ENCODE data around the gene CORO2B.
A peak's percentile ranks its signal among the peaks of the same experiment; 100 is the strongest.

The CORO2B gene

DNA sequence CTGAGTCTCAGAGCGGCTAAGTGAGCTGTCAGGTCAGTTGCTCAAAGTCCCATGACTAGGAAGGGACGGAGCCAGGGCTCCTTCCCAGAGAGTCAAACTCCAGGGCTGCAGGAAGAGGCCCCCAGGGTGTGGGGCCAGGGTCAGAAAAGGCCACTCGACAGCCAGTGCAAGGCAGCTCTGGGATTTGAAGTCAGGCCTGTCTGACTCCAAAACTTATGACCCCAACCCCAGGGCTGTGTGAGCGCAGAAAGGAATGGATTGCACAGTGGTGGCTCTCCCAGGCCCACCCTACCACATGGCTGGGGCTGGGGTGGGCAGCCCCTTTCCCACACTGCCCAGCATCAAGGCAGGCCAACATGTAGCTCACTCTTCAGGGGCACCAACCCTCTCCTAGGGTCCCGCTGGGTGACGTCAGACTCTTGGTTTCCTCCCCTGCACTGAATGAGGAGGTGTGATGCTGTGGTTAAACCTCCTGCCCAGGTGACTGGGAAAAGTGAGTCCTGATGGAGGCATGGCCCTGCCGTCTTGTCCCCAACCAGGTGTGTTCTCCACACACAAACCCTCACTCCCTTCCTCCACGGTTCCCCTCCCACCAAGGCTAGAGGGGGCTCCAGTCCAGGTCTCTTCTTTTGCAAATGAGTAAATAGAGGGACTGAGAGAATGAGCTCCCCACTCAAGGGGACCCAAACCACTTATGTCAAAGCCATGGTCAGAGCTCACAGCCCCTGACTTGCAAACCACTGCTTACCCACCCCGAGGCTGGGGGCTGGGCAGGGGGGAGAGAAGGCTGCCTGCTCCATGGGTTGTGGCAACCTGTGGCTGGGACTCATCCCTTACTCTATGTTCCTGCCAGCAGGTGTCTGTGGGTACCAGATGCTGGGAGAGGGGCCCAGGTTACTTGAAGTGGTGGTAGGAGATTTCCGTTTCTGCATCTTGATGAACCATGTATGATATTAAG lies 23.8 kb upstream of the CORO2B start:
- no peak for DNase-seq (ENCODE audit: low read depth in 3 of 3)

DNA sequence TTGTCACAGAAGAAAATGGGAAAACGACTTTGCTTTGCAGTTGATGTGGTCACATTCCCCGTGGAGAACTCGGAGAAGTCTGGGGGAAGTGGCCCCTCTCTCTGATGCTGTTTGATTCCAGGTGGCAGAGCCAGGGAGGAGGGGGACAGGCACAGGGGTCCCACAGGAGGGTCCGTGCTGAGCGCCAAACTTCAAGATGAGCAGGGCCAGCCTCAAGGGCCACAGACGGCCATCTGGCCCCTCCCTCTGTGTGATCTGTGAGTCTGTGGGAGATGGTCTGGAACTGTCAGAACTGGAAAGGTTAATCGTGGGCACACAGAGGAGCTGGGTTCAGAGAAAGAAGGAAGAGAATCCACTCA lies 23.1 kb upstream of the CORO2B start:
- no peak for DNase-seq (ENCODE audit: low read depth in 3 of 3)

DNA sequence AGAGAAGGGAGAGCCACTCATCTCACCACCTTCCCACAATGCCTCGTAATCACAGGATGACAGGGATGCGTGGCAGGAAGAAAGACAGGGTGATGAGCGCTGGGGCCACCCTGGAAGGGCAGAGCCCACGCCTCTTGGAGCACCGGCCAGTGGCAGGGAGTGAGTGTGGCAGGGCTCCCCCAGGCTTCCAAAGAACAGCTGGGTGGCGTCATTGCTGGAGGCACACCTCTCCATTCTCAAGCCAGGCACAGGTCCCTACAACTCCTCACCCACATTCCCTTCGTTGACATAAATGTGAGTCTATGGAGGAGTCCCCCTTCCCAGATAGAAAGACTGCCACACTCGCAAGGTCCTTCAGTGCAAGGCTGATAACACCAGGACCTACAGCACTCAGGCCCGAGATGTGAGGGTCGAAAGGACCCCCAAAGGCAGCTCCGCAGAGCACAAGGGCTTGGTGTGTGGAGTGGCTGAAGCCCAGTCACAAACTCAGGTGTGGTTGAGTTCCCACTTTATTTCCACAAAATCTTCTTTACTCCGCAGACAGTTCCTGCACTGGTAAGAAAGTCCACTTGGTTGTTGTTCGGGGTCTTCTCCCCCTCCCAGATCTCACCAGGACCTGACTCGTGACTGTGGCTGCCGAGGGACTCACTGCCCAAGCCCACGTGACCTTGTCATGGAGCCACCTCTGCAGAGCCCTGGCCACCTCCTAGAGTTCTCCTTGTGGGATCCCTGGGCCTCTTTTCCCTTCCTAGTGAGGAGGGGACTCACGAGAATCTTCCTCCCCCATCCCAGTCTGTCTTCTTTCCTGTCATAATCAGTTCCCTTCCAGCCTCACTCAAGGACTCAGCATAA lies 22.4 kb upstream of the CORO2B start:
- no peak for DNase-seq (ENCODE audit: low read depth in 3 of 3)

DNA sequence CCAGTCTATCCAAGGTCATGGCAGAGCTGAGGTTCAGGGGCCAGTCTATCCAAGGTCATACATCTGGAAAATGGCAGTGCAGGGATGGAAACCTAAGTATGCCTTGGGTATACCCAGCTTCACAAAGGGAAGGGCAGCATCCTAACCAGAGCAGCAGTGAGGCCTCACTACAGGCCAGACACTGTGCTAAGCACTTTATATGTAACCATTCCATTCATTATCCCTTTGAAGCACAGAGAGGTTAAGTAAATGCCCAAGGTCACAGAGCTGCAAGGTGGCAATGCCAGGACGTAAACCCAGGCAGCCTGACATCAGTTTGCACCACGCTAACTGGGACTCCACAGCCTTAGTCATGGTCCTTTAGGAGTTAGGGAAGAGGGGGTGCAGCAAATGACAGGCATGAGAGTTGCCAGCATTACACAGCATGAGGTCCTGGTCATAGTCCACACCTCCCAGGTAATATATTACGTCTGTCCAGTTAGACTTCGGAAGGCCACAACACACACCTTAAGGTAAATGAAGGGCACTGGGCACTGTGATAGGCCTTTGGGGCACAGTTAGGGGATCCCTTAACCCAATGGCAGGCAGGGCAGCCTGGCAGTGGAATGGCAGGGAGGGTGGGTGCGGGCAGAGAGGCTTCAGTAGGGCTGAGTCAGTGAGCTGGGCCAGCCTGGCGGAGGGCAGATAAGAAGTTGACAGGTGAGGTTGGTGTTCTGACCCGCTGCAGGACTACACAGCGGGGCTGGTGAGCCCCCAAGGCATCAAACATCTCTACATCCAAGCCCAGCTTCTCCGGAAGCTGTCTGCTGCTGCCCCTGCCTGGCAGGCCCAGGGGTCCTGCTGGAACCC lies 21.1 kb upstream of the CORO2B start:
- no peak for DNase-seq (ENCODE audit: low read depth in 3 of 3)

DNA sequence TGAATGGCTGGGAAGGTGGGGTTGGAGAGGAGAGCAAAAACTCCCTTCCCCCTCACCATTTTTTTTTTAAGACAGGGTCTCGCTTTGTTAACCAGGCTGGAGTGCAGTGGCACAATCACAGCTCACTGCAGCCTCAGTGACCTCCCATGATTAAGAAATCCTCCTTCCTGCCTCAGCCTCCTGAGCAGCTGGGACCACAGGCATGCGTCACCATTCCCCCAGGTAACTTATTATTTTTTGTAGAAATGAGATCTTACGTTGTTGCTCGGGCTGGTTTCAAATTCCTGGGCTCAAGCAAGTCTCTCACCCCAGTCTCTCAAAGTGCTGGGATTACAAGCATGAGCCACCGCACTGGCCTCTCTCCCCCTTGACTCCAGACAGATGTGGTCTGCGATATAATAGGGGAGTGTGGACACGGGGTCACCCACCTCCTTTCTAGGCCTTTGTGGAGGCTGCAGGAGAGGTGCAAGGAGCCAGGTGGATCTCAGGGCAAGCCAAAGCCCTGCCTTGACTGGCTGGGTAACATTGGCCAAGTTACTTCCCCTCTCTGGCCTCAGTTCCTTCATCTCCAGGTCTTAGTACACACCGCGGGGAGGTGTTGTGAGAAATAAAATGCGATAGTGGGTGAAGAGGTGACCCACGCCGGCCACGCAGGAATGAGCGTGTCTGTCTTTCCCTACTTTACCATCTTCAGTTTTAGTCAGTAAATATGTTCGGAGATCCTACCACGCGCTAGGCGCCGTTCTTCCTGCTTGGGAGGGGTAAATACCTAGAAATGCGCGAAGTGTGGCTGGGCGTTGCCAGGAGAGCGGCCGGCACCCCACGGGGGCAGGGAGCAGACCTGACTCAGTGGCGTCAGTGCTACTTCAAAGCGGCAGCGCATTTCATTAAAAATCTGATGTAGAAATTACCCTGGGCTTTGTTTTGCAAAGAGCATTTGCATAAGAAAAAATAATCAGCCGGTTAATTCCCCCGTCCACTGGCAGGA lies 20.2 kb upstream of the CORO2B start:
- no peak for DNase-seq (ENCODE audit: low read depth in 3 of 3)

DNA sequence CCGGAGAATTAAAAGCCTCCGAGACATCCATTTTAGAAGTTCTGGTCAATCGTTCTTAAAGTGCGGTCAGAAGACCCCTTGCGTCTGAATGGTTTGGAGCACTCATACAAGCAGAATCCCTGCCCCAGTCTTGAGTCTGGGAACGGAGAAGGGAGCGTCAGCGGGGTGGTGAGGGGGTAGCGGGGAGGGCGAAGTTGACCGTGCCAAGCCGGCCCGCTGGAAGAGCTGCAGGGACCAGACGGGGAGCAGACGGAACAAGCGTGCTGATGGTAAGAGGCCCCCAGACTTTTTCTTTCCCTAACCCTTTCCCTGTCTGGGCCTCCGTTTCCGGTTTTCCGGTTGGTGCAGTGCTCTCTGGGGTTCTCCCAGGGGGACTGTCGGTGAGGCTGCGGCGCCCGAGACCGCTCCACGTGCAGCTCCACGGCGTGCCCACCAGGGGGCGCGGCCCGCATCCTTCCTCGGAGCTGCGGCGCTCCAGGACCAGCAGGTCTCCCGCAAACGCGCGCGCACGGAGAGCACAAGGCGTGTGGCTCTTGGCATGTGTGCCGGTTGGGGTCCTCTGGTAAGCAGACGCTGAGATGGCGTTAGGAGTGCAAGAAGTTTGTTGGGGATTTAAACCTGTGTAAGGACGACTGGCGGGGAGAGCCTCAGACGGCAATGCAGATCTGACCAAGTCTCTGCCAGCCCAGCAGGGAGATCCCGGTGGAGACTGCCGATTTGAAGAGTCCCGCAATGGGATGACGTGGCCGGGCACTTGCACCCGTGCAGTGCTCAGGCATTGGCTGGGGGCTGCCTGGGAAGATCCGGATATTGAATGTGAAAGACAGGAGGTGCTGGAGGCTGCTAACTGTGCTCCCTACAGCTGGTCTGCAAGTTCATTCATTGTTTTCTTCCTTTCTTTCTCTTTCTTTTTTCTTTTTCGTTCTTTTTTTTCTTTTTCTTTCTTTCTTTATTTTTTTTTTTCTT lies 19.2 kb upstream of the CORO2B start:
- peak; percentile 52 to 60 (median 53) for DNase-seq (ENCODE audit: low read depth in 3 of 3)

DNA sequence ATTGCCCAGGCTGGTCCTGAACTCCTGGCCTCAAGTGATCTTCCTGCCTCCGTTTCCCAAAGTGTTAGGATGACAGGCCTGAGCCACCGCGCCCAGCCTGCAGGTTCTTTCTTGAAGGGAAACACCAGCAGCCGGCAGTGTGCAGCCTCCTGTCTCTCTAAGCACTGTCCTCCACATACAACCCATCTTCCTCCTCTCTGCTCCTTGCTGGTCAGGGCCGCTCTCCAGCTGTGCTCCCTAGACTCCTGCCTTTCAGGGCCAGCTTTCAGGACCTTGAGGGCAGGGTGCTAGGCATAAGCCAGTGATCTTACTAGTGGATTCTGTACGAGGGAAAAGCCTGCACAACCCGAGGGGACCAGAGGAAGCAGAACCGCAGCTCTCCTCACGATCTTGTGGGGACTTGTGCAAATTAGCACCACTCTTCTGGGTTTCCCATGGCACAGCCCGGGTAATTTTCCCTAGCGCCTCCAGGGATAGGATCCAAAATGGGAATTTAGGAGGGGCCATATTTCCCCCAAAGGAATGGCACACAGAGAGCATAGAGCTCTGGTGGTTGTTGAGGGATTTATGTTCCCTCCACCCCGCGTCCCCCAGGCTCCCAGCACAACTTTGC lies 18.2 kb upstream of the CORO2B start:
- DNase-seq (ENCODE audit: low read depth in 3 of 3) = no peak

DNA sequence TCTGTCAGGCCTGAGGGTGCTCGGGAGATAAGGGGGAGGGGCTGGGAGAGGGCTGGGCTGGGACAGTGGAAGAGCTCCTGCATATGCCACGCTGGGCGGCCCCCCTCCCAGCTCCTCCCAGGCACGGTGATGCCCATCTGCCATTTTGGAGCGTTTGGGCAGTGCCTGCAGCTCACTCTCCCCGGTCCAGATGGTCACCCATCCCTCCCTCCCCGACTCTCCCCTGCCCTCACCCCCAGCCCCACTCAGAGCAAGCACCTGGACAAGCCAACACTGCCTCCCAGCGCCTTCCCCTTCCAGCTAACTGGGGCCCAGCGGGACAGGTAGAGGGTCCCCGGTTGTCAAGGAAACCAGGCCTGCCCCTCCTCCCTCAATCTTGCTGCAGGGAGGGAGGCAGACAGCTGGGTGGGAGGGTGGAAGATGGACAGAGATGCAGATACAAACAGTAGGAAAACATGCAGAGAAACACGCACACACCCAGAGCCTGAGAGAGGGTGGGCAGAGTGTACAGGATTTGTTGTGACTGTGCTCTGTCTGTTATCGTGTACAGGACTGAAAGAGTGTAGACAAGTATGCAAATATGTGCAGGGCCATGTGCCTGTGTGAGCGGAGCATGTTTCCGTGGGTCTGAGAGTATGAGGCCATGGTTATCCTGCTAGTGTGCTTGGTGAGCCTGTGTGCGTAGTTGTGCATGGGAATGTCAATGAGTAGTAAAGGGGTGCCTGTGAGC lies 17.5 kb upstream of the CORO2B start:
- no peak for DNase-seq (ENCODE audit: low read depth in 3 of 3)

DNA sequence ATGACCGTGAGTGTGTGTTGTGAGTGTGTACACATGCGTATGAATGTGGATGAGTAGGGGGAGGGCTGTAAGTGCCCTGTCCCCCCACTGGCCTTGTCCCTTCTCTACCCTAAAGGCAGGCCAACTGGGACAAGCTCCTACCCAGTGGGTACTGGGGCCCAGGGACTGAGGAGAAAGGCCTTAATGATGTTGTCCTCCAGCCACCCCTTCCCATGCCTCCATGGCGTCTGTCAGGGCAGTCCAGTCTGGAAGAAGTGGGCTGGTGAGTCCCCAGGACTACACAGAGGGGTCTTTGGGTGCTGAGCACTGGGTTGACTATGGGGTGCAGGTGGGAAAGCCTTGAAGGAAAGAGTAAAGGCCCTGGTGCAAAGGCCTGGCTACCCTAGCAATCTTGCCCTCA lies 16.9 kb upstream of the CORO2B start:
- DNase-seq (ENCODE audit: low read depth in 3 of 3) = no peak

DNA sequence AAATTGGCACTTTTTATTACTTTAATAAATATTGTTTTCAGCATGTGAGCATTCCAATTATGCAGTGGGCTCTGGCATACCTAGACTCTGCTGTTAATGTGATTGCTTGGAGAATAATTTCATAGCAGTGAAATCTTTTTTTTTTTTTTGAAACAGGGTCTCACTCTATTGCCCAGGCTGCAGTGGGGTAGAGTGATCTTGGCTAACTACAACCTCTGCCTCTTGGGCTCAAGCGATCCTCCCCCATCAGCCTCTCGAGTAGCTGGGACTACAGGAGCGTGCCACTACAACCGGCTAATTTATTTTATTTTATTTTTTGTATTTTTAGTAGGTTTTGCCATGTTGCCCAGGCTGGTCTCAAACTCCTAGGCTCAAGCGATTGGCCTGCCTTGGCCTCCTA lies 14.6 kb upstream of the CORO2B start:
- no peak for DNase-seq (ENCODE audit: low read depth in 3 of 3)

DNA sequence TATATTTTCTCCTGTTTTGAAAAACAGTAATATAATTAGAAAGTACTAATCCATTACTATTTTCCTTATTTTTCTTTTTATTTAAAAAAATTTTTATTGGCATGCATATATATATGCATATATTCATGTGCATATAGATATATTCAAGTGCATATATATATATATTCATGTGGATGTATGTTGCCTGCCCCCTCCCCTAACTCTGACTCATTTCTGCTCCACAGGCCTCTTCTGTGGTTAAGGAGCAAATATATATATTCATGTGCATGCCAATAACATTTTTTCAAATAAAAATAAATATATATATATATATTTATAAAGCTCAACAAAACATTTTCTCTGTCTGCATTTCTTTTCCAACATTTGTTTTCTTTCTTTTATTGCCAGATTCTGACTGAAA lies 13.6 kb upstream of the CORO2B start:
- DNase-seq (ENCODE audit: low read depth in 3 of 3) = no peak

DNA sequence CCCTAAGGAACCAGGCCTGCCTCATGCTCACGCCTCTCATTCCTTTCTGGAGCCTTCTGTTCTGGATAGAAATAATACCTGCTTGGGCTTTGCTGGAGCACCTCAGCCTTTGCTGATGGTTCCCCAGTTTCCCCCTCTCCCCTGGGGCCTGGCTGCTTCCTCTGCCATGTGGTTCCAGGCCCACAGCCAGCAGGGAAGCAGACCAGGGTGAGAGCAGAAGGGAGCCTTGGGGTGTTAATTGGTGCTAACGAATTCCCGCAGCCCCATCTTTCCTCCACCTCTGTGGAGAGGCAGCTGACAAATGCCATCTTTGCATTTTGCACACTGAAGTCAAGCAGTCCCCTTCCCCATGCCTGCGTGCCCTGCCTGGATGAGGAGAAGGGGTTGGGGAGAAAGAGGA lies 13.1 kb upstream of the CORO2B start:
- DNase-seq (ENCODE audit: low read depth in 3 of 3) = no peak

DNA sequence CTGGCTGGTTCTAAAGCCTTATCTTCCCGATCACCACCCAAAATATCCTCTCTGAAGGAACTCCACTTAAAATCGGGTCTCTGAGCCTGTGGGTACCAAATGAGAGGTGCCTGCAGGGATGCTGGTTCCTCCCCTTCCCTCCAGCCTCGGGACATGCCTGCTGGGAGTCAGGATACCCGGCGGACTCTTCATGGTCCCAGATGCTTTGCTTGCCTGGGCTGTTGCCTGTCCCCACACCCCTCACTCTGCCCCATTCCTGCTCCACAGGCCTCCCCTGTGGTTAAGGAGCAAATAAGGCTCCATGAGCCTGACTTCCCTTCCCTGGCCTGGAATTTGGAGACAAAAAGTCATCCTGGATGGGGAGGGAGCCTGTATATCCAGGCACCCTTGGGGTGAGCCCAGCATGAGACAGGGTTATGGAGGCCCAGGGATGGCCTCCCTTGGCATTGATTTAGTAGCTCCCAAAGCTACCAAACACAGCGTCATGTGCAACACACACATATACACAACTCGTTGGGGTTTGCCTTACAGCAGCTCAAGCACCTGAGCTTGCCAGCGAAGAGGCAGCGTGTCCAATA lies 12.3 kb upstream of the CORO2B start:
- DNase-seq (ENCODE audit: low read depth in 3 of 3) = no peak

DNA sequence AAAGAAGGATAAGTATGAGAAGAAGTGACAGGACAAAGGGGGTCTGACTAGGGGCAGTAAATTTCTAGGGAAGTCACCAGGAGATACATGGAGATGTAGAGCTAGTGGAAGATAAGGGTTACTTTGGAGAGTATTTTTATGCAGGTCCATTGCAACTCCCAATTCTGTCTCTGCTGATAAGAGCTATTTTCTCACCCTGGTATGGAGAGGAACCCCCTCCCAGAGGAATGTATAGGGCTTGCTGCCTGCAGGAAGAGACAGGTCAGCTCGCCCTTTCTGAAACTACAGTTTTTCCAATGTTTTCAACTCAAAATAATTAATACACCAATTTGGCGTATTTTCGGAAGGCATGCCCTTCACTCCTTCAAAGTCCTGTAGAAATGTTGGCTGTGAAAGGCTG lies 11.4 kb upstream of the CORO2B start:
- no peak for DNase-seq (ENCODE audit: low read depth in 3 of 3)

DNA sequence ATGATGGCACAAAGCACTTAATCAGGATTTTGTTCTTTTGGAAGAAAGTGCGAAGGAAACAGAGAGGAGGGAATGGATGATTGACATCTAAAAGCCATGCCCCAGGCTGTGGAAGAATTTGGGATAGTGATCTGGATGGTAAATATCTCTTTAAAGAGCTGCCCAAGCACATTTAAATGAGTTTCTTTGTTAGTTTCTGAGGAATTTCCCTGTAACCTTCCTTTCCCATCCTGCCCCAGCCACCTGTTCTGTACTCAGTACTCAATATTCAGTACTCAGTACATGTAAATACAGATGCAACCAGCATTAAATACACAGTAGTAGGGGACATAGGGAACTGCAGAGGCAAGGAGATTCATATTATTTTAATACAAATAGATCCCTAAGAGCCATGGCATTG lies 7.8 kb upstream of the CORO2B start:
- no peak for DNase-seq (ENCODE audit: low read depth in 3 of 3)

DNA sequence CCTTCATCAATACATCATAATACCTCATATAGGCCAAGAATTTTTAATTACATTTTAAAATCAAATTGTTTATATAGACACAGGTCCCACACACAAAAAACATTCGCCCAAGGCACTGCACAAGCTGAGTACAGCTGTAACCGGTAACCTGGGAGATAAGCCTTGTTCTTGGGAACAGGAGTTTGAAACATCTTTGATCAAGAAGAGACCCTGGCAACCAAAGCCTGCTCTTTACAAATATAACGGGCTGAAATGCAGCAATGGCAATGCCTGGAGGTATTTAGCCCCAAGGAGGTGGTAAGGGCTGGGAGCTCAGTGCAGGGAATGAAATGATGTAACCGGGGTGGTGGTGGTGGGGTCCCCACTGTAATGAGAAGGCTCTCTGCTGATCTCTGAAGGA lies 7.2 kb upstream of the CORO2B start:
- DNase-seq (ENCODE audit: low read depth in 3 of 3) = no peak

DNA sequence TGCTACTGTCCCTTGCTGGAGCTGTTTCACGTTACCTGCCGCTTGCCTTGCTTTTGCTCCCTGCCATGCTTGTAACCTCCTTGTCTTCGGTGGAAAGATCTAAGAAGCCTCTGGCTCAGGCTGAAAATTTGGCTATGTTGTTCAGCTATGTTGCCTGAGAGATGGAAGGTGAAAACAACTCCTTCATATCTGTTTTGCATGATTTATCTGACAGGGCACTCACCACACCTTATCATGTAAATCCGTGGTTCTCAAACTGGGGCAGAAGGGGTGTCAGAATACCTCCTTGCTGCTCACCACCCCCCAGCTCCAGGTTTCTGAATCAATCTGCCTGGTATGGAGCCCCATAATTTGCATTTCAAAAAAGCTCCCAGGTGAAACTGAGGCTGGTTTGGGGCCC lies 6.5 kb upstream of the CORO2B start:
- DNase-seq (ENCODE audit: low read depth in 3 of 3) = no peak

DNA sequence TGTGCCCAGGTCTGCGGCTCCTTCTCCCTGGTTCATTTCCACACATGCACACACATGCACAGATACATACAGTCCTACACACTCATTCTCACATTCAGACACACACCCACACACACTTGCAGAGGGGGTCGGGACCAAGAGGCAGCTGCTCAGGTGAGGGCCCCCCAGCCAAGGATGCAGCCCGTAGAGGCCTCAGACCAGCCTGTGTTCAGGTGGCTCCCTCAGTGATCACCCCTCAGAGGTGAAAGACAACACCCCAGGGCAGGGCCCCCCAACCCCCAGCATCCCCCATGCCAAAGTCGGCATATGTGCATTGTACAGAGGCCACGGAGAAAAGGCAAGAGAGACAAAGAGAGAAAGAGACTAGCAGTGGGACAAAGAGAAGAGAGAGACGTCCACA lies 5.9 kb upstream of the CORO2B start:
- no peak for DNase-seq (ENCODE audit: low read depth in 3 of 3)
